Measurements from ENCODE around the gene PSME3.

GRCh38 chr17:42849451-42850181, 16.4 kb downstream of the PSME3 start:
- TF ChIP-seq, protein P1, sequence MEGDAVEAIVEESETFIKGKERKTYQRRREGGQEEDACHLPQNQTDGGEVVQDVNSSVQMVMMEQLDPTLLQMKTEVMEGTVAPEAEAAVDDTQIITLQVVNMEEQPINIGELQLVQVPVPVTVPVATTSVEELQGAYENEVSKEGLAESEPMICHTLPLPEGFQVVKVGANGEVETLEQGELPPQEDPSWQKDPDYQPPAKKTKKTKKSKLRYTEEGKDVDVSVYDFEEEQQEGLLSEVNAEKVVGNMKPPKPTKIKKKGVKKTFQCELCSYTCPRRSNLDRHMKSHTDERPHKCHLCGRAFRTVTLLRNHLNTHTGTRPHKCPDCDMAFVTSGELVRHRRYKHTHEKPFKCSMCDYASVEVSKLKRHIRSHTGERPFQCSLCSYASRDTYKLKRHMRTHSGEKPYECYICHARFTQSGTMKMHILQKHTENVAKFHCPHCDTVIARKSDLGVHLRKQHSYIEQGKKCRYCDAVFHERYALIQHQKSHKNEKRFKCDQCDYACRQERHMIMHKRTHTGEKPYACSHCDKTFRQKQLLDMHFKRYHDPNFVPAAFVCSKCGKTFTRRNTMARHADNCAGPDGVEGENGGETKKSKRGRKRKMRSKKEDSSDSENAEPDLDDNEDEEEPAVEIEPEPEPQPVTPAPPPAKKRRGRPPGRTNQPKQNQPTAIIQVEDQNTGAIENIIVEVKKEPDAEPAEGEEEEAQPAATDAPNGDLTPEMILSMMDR (IDR thresholded peaks at IDR 0.05) = no peak
- no peak for TF ChIP-seq POLR2A (IDR thresholded peaks at IDR 0.05)

Measured in right lobe of liver (tissue), 4 donors.